AG09309 (cell line): ENCODE results near the gene KRT33B.

Experiments
- DNase-seq: peaks from one replicate; pipeline ENCODE4 v3.0.0-alpha.2; 2010; ENCODE audit warnings: low read depth
- H3K4me3 ChIP-seq: 2 replicates; pipeline ENCODE4 v1.5.1; 2011; ENCODE audit warnings: mild to moderate bottlenecking, low read depth, low read length, moderate library complexity; ENCODE audit not compliant: control insufficient read depth
- TF ChIP-seq, protein P1 (sequence below): IDR thresholded peaks from 2 replicates; pipeline ENCODE4 v1.5.1; 2011; ENCODE audit warnings: mild to moderate bottlenecking, low read depth, low read length, inconsistent platforms; ENCODE audit not compliant: insufficient read depth, control insufficient read depth; ENCODE audit errors: missing control alignments

KRT33B gene

DNA sequence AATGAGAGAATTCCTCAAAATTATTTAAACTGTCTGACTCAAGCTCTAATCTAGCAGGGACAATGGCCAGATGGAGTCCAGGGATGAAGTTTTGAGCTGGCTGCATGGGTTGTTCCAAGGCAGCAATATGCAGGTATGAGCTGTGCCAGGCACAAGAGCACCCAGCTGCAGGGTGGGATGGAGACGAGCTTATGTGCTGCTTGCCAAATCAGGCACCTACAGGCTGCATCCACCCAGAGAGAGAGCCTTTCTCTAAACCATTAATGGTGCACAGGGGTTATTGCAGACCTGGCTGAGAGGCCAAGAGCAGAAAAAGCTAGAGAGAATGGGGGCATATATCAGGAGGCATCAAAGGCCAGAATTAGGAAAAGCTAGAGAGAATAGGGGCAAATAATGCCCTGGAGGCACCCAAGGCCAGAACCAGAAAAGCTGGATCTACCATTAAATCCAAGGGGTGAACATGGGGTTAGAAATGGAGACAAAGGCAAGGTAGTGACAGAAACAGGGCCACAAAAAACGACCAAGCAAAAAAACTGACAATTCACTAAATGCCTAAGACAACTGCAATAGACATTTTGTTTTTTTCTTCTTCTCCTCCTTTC lies 29.9 kb downstream of the KRT33B start:
- DNase-seq = no peak
- TF ChIP-seq, protein P1, sequence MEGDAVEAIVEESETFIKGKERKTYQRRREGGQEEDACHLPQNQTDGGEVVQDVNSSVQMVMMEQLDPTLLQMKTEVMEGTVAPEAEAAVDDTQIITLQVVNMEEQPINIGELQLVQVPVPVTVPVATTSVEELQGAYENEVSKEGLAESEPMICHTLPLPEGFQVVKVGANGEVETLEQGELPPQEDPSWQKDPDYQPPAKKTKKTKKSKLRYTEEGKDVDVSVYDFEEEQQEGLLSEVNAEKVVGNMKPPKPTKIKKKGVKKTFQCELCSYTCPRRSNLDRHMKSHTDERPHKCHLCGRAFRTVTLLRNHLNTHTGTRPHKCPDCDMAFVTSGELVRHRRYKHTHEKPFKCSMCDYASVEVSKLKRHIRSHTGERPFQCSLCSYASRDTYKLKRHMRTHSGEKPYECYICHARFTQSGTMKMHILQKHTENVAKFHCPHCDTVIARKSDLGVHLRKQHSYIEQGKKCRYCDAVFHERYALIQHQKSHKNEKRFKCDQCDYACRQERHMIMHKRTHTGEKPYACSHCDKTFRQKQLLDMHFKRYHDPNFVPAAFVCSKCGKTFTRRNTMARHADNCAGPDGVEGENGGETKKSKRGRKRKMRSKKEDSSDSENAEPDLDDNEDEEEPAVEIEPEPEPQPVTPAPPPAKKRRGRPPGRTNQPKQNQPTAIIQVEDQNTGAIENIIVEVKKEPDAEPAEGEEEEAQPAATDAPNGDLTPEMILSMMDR = no peak
- H3K4me3 ChIP-seq = no peak overlapping the region

DNA sequence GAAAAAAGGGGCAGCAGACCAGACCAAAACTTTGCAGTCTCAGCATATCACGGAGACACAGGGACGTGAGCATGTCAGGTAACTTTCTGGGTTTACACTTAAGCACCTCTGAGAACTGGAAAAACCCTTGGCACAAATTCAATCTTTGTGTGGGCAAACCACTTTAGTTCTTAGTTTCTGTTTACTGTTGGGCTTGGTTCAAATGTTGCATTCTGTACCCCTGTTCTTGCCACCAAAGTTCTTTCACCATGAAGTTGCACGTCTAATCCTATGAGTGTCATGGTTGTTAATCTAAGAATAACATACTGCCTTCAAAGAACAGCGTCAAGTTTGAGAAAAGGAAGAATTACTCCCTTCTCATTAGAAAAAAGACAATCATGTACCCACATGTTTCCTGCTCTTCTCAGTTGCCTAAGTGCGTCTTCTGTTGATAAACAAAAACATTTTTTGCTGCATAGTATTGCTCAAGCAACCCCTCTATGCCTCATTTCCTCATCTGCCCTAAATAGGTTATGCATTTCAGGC lies 30.6 kb downstream of the KRT33B start:
- DNase-seq = no peak
- TF ChIP-seq, protein P1 = no peak
- H3K4me3 ChIP-seq = no peak overlapping the region

DNA sequence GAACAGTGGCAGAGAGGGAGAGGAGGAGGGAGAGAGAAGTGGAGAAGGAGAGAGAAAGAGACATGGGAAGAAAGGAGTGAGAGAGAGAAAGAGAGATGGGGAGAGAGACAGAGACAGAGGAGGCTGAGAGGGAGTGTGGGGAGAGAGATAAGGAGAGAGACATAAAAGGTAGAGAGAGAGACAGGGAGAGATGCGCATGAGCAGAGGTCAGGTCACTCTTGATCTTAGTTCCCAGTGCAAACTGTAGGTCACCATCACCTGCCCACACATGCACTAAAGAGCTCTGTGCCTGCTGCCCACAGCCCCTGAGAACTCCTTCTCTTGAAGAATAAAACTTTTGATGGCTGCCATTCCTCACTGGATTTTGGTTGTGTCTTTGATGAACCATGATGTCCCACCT lies 33.9 kb downstream of the KRT33B start:
- TF ChIP-seq, protein P1 = no peak
- no peak overlapping the region for H3K4me3 ChIP-seq

DNA sequence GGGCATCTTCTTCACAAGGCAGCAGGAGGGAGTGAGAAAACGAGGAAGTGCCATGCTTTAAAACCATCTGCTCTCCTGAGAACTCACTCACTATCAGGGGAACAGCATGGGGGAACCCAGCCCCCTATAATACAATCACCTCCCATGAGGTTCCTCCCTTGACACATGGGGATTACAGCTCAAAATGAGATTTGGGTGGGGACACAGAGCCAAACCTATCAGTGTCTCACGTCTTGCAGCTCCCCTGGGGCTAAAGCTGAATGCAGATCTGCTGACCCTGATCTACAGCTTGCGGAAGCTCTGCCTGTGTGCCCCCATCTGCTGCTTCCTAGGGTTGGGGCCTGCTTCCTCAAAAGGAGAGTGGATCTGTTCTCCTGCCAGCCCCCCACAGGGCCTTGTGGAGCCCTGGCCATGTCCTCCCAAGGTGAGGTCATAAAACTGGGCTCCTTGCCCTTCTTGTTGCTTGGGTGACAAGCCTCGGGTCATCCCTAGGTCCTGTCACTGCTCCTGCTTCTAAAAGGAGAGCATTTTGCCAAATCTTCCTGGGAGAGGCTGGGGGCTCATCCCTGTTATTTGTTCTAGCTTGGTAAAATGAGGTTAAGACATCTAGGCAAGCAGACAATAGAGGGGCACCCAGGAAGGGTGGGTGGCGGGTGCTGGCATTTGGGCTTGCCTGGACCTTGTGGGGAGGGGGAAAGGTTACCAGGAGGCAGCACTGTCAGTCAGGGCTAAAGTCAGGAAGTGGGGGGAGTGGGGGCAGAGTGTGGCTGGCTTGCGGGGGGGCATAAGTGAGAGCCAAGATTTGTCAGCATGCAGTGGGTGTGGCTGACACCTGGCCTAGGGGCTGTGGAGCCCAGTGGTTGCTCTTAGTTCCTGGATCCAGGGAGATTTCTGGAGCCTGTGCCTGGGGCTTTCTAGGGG lies 35.0 kb downstream of the KRT33B start:
- DNase-seq = no peak
- TF ChIP-seq, protein P1 = no peak
- H3K4me3 ChIP-seq = no peak overlapping the region

More for the DNA sequence above, 33.9 kb downstream of the KRT33B start:
- no peak for DNase-seq

DNA sequence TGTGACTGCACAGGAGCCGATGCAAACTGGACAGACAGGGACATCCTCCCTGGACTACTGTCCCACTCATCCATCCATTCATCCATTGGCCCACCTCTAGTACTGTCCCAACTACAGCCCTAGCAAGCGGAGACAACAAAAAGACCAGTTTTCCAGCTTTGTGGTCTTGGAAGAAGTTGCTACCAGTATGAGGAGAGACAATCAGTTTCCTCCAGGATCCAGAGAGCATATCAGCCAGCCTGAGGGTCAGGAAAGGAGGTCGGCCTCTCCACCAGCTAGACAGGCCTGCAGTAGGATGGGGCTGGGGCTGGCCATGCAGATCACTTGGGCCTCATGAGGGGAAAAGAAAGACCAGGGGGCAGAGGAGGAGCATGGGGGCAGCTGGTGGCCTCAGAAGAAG lies 35.8 kb downstream of the KRT33B start:
- H3K4me3 ChIP-seq = no peak overlapping the region
- DNase-seq = no peak
- TF ChIP-seq, protein P1 = no peak

DNA sequence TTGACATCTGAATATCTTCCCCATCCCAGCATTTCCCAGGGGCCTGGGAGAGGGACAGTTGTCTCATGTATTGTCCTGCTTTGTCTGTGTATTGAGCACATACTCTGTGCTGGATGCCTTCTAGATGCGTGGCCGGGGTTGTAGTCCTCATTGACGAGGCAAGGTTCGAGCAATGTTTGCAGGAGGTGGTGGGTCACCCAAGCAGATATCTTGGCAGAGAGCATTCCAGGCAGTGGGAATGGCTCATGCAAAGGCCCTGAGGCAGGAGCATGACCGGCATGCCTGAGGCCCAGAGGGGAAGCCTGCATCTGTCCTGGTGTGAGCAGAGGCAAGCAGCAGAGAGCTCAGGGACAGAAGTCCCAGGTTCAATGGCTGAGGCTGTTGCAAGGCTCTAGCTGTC lies 36.5 kb downstream of the KRT33B start:
- no peak for DNase-seq
- no peak overlapping the region for H3K4me3 ChIP-seq
- TF ChIP-seq, protein P1 = no peak
